HG03175 (cell line): ENCODE results near the gene OR2B6.

Experiments used
- ATAC-seq: cut with Tn5 transposase; IDR thresholded peaks from one replicate; pipeline ENCODE4 v1.9.1; 2021; ENCODE audit warnings: mild to moderate bottlenecking, moderate library complexity; ENCODE audit not compliant: unreplicated experiment

The OR2B6 gene

GRCh38 chr6:27994616-27995015 is 37.6 kb downstream of the OR2B6 start:
- no peak for ATAC-seq

- ATAC-seq: no peak
Observed at GRCh38 chr6:28000351-28001045, 43.5 kb downstream of the OR2B6 start.

- no peak for ATAC-seq
Observed at GRCh38 chr6:28001351-28001750, 44.3 kb downstream of the OR2B6 start.

- ATAC-seq: no peak
Observed at GRCh38 chr6:28001751-28002150, 44.7 kb downstream of the OR2B6 start.

GRCh38 chr6:28002161-28002560 is 45.1 kb downstream of the OR2B6 start:
- ATAC-seq: no peak

- no peak for ATAC-seq
Observed at GRCh38 chr6:28003059-28003458, 46.0 kb downstream of the OR2B6 start.

GRCh38 chr6:28003661-28004060 is 46.6 kb downstream of the OR2B6 start:
- no peak for ATAC-seq

GRCh38 chr6:28004350-28005151 is 47.5 kb downstream of the OR2B6 start:
- ATAC-seq: no peak

- ATAC-seq: no peak
Observed at GRCh38 chr6:28005152-28005890, 48.3 kb downstream of the OR2B6 start.

GRCh38 chr6:28005975-28006374 is 48.9 kb downstream of the OR2B6 start:
- no peak for ATAC-seq
